ENCODE measurements around the gene RAE1.

RAE1 gene

DNA sequence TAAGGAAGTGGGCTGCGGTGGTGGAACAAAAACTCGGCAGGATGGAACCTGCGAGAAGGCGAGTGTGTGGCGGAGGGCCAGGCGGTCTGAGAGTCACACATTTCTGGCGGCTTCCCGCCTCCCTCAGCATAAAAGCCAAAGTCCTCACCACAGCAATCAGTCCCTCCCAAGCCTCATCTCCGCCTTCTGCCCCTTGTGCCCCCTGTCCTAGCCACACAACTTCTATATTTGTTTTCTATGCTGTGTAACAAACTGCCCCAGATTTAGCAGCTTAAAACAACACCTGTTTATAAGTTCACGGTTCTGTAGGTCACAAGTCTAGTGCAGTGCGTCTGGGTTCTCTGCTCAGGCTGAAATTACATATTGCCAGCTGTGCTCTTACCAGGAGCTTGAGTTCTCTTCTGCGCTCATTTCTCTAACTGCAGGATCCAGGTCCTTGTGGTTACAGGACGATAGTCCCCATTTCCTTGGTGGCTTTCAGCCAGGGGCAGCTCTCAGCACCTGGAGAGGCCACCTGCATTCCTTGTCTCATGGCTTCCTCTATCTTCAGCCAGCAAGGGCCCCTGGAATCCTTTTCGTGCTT lies 33.2 kb upstream of the RAE1 start:
- no peak overlapping the region for H3K4me3 ChIP-seq (ENCODE audit: low read depth, low read length)
- TF ChIP-seq CTCF (IDR thresholded peaks at IDR 0.05; ENCODE audit: borderline replicate concordance, insufficient read depth, low read depth, low read length): no peak

DNA sequence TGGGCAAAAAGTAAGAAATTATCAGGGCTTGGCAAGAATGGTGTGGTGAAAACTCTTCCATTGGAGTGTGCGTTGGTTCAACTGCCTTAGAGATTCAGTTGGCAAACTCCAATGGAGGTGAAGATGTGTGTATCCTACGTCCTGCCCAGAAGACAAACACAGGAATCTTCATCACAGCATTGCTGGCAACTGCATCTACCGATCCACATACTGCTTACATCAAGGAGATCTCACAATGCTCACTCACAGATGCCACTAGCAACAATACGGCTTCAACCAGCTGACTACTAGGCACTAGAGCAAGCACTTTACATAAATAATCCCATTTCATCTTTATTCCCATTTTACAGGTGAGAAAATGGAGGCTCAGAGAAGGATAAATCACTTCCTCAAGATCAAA lies 31.5 kb upstream of the RAE1 start:
- H3K4me3 ChIP-seq (ENCODE audit: low read depth, low read length): no peak overlapping the region
- no peak for TF ChIP-seq CTCF (IDR thresholded peaks at IDR 0.05; ENCODE audit: borderline replicate concordance, insufficient read depth, low read depth, low read length)

- no peak overlapping the region for H3K4me3 ChIP-seq (ENCODE audit: low read depth, low read length)
- TF ChIP-seq CTCF (IDR thresholded peaks at IDR 0.05; ENCODE audit: borderline replicate concordance, insufficient read depth, low read depth, low read length): no peak
These were observed 30.7 kb upstream of the RAE1 start for GRCh38 chr20:57320358-57320757.

- no peak overlapping the region for H3K4me3 ChIP-seq (ENCODE audit: low read depth, low read length)
- TF ChIP-seq CTCF (IDR thresholded peaks at IDR 0.05; ENCODE audit: borderline replicate concordance, insufficient read depth, low read depth, low read length): no peak
These were observed 29.9 kb upstream of the RAE1 start for GRCh38 chr20:57321142-57321541.

DNA sequence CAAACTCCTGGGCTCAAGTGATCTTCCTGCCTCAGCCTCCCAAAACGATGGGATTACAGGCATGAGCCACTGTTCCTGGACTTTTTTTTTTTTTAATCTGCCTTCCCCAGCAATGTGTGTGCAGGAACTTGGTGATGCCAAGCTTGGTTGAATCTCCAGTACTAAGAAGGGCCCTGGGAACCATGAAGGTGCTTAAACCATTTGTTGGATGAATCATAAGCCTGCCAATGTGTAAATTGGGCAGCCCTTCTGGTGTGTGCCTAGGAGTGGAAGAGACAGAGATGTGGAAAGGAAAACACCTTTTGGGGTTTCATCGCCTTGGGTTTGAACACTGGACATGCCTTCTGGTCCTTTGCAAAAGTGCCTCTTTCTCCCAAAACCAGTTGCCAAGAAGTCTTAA lies 28.6 kb upstream of the RAE1 start:
- TF ChIP-seq CTCF (IDR thresholded peaks at IDR 0.05; ENCODE audit: borderline replicate concordance, insufficient read depth, low read depth, low read length): no peak
- no peak overlapping the region for H3K4me3 ChIP-seq (ENCODE audit: low read depth, low read length)

DNA sequence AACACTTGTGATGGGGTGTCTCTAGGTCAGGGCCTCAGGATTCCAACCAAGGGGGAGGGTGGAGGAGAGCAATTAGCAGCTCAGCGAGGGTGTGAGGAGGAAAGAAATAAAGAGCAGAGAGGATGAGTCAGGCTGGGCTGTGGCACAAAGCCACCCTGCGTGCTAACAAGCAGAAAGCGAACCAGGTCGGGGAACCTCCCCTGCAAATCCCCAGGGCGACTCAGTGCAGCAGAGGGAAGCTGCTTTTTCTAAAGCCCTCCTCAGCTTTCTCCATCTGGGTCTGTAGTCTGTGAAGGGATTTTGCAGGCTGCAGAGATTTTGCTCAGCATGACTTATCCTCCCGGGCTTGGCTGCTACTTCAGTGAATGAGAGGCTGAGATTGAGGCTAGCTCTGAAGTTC lies 28.0 kb upstream of the RAE1 start:
- no peak for TF ChIP-seq CTCF (IDR thresholded peaks at IDR 0.05; ENCODE audit: borderline replicate concordance, insufficient read depth, low read depth, low read length)
- no peak overlapping the region for H3K4me3 ChIP-seq (ENCODE audit: low read depth, low read length)

DNA sequence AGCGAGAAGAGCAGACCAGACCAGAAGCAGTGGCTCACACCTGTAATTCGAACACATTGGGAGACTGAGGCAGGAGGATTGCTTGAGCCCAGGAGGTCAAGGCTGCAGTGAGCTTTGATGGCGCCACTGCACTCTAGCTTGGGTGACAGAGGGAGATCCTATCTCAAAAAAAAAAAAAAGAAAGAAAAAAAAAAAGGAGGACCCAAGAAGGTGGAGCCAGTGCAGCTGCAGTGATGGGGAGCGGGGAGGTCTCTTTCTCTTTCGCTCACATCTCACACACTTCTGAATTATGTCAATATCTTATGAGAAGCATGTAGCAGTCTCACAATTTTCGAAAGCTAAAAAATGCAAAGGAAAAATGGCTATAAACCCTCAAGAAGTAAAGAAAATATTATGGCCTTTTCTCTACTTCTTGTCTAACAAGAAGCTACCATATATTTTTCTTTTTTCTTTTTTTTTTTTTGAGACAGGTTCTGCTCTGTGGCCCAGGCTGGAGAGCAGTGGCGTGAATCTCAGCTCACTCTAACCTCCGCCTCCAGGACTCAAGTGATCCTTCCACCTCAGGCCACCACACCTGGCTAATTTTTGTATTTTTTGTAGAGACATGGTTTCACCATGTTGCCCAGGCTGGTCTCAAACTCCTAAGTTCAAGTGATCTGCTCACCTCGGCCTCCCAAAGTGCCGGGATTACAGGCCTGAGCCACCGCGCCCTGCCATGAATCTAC lies 25.3 kb upstream of the RAE1 start:
- no peak overlapping the region for H3K4me3 ChIP-seq (ENCODE audit: low read depth, low read length)
- TF ChIP-seq CTCF (IDR thresholded peaks at IDR 0.05; ENCODE audit: borderline replicate concordance, insufficient read depth, low read depth, low read length): no peak
